Hematopoietic multipotent progenitor cell treated with erythropoietin and hydrocortisone succinate and interleukin-3 and kit ligand, for 17 days (in vitro differentiated cells): ENCODE measurements around the gene FOXG1.

Experiments used
- DNase-seq: peaks from one replicate; pipeline ENCODE4 v3.0.0-alpha.2; 2015; ENCODE audit warnings: low spot score

The FOXG1 gene

GRCh38 chr14:28761438-28762291 lies 4.9 kb upstream of the FOXG1 start:
- DNase-seq: no peak

- DNase-seq: no peak
Measured at GRCh38 chr14:28762303-28762954, 4.2 kb upstream of the FOXG1 start.

GRCh38 chr14:28762955-28763326 lies 3.6 kb upstream of the FOXG1 start:
- no peak for DNase-seq

- DNase-seq: no peak
Measured at GRCh38 chr14:28763751-28764256, 2.8 kb upstream of the FOXG1 start.

GRCh38 chr14:28764257-28765160 lies 2.1 kb upstream of the FOXG1 start:
- DNase-seq: no peak

GRCh38 chr14:28765169-28765830 lies 1.3 kb upstream of the FOXG1 start:
- no peak for DNase-seq

- no peak for DNase-seq
Measured at GRCh38 chr14:28765831-28766468, 637 bp upstream of the FOXG1 start.

- no peak for DNase-seq
Measured at GRCh38 chr14:28767030-28767852, 654 bp downstream of the FOXG1 start.

- no peak for DNase-seq
Measured at GRCh38 chr14:28767853-28768741, 1.5 kb downstream of the FOXG1 start.

- no peak for DNase-seq
Measured at GRCh38 chr14:28769276-28769880, 2.8 kb downstream of the FOXG1 start.

- DNase-seq: no peak
Measured at GRCh38 chr14:28770061-28770460, 3.5 kb downstream of the FOXG1 start.

GRCh38 chr14:28770630-28771029 lies 4.0 kb downstream of the FOXG1 start:
- DNase-seq: no peak

GRCh38 chr14:28771168-28771567 lies 4.6 kb downstream of the FOXG1 start:
- DNase-seq: no peak

GRCh38 chr14:28772613-28773012 lies 6.0 kb downstream of the FOXG1 start:
- DNase-seq: no peak

- no peak for DNase-seq
Measured at GRCh38 chr14:28773176-28773575, 6.6 kb downstream of the FOXG1 start.

- DNase-seq: no peak
Measured at GRCh38 chr14:28773861-28774691, 7.5 kb downstream of the FOXG1 start.

- no peak for DNase-seq
Measured at GRCh38 chr14:28774764-28775735, 8.5 kb downstream of the FOXG1 start.
